ENCODE measurements around the gene GRIN2A.

GRIN2A gene

GRCh38 chr16:10016752-10017151 lies 165.5 kb downstream of the GRIN2A start:
- ChIA-PET CTCF (no interaction called here), POLR2A (no interaction called here)
- no peak for TF ChIP-seq CTCF (IDR thresholded peaks at IDR 0.05; ENCODE audit: control extremely low read depth, extremely low read depth, low read depth, missing control alignments)
- no peak for DNase-seq (ENCODE audit: extremely low spot score)

GRCh38 chr16:10015397-10015796 lies 166.8 kb downstream of the GRIN2A start:
- no peak for TF ChIP-seq CTCF (IDR thresholded peaks at IDR 0.05; ENCODE audit: control extremely low read depth, extremely low read depth, low read depth, missing control alignments)
- DNase-seq (ENCODE audit: extremely low spot score) = no peak
- ChIA-PET POLR2A (no interaction called here), CTCF (no interaction called here)

- POLR2A ChIA-PET = no interaction called here
- CTCF ChIA-PET = interaction anchor here (1.2 kb wide), 1 partner anchor 26 kb away, joined by 3 read pairs; no protein-coding TSS in a partner anchor
- no peak for TF ChIP-seq CTCF (IDR thresholded peaks at IDR 0.05; ENCODE audit: control extremely low read depth, extremely low read depth, low read depth, missing control alignments)
- DNase-seq (ENCODE audit: extremely low spot score) = no peak
Observed at GRCh38 chr16:10013774-10014173, 168.5 kb downstream of the GRIN2A start.

- ChIA-PET POLR2A (no interaction called here), CTCF (interaction anchor here (1.2 kb wide), 1 partner anchor 26 kb away, joined by 3 read pairs; no protein-coding TSS in a partner anchor)
- no peak for DNase-seq (ENCODE audit: extremely low spot score)
- TF ChIP-seq CTCF (IDR thresholded peaks at IDR 0.05; ENCODE audit: control extremely low read depth, extremely low read depth, low read depth, missing control alignments) = no peak
Observed at GRCh38 chr16:10013364-10013763, 168.9 kb downstream of the GRIN2A start.

GRCh38 chr16:10009684-10010083 lies 172.5 kb downstream of the GRIN2A start:
- DNase-seq (ENCODE audit: extremely low spot score) = no peak
- no peak for TF ChIP-seq CTCF (IDR thresholded peaks at IDR 0.05; ENCODE audit: control extremely low read depth, extremely low read depth, low read depth, missing control alignments)
- ChIA-PET POLR2A (no interaction called here), CTCF (interaction anchor here (1.3 to 2.2 kb wide), 2 partner anchors 14 to 312 kb away, joined by 3 to 7 read pairs; no protein-coding TSS in a partner anchor)

GRCh38 chr16:10003486-10003885 lies 178.7 kb downstream of the GRIN2A start:
- no peak for DNase-seq (ENCODE audit: extremely low spot score)
- ChIA-PET CTCF (no interaction called here), POLR2A (no interaction called here)
- TF ChIP-seq CTCF (IDR thresholded peaks at IDR 0.05; ENCODE audit: control extremely low read depth, extremely low read depth, low read depth, missing control alignments) = no peak

- CTCF ChIA-PET = no interaction called here
- TF ChIP-seq CTCF (IDR thresholded peaks at IDR 0.05; ENCODE audit: control extremely low read depth, extremely low read depth, low read depth, missing control alignments) = no peak
- DNase-seq (ENCODE audit: extremely low spot score) = no peak
- POLR2A ChIA-PET = no interaction called here
Observed at GRCh38 chr16:10001258-10001775, 180.9 kb downstream of the GRIN2A start.
